HL-60 (cell line): ENCODE data around the gene ZFAND2B.

Experiments
- DNase-seq, 2 experiments: peaks; one replicate each; pipeline ENCODE4 v3.0.0-alpha.2; 2010 to 2020; ENCODE audit warnings: low read depth in 1 of 2, low spot score in 1 of 2
- H3K27ac ChIP-seq: fragments of 250-450 bp; sonication (Bioruptor Pico); replicated peaks from 2 replicates; pipeline ENCODE4 v1.5.1; 2020; ENCODE audit warnings: mild to moderate bottlenecking, moderate library complexity
- H3K27me3 ChIP-seq: fragments of 250-450 bp; sonication (Bioruptor Pico); 2 replicates; pipeline ENCODE4 v1.5.1; 2021; ENCODE audit warnings: mild to moderate bottlenecking, moderate library complexity; ENCODE audit not compliant: insufficient read depth, poor library complexity, severe bottlenecking
- H3K4me3 ChIP-seq: replicated peaks from 2 replicates; pipeline ENCODE4 v1.5.1; 2011; ENCODE audit warnings: mild to moderate bottlenecking, control low read depth, low read length; ENCODE audit not compliant: insufficient read depth
- CTCF ChIP-seq: IDR thresholded peaks from one replicate; pipeline ENCODE4 v1.5.1; 2011; ENCODE audit warnings: low read length, control low read depth, inconsistent platforms; ENCODE audit not compliant: insufficient read depth
- GABPA ChIP-seq: IDR thresholded peaks from 2 replicates; pipeline ENCODE4 v1.6.1; 2012; ENCODE audit warnings: low read depth
- POLR2AphosphoS5 ChIP-seq: IDR thresholded peaks from 2 replicates; pipeline ENCODE4 v1.6.1; 2012; ENCODE audit warnings: low read depth
- REST ChIP-seq: IDR thresholded peaks from 2 replicates; pipeline ENCODE4 v1.6.1; 2012; ENCODE audit warnings: low read depth; ENCODE audit not compliant: insufficient replicate concordance
- SPI1 ChIP-seq: IDR thresholded peaks from 2 replicates; pipeline ENCODE4 v1.6.1; 2012; ENCODE audit warnings: low read depth, mild to moderate bottlenecking, borderline replicate concordance

Gene ZFAND2B

GRCh38 chr2:219209236-219210195 is 2.9 kb downstream of the ZFAND2B start:
- Histone ChIP-seq H3K27me3 (no peaks in the 10 kb centered on the region), H3K27ac (peak overlapping the region; percentile 57), H3K4me3 (no peak overlapping the region)
- no peak for TF ChIP-seq CTCF
- 0 out of 2 replicates have a peak, but pooled peaks have one; percentile 14 for TF ChIP-seq POLR2AphosphoS5
- peak; percentile 39; the same call in 1 of the 2 replicates for TF ChIP-seq SPI1
- peak in 1 of 2 experiments; percentile 68 for DNase-seq

GRCh38 chr2:219210196-219210885 is 3.8 kb downstream of the ZFAND2B start:
- Histone ChIP-seq H3K27ac (peak overlapping the region; percentile 57), H3K27me3 (no peaks in the 10 kb centered on the region)

GRCh38 chr2:219210886-219211362 is 4.3 kb downstream of the ZFAND2B start:
- no peak for DNase-seq
- Histone ChIP-seq H3K27ac (no peak overlapping the region), H3K27me3 (no peaks in the 10 kb centered on the region), H3K4me3 (no peak overlapping the region)
- no peak for TF ChIP-seq REST
- no peak for TF ChIP-seq SPI1
- no peak for TF ChIP-seq POLR2AphosphoS5
- TF ChIP-seq GABPA, result no peak
- TF ChIP-seq CTCF, result no peak

More at GRCh38 chr2:219210196-219210885, 3.8 kb downstream of the ZFAND2B start:
- TF ChIP-seq REST (no peak), GABPA (no peak), CTCF (no peak), SPI1 (no peak), POLR2AphosphoS5 (no peak)
- H3K4me3 ChIP-seq, result no peak overlapping the region
- no peak for DNase-seq
